ENCODE data around the gene COL24A1. TPM values are rescaled to one million over a fixed set of nuclear protein-coding genes. Genes with fewer than 3 reads are reported as not detected.

COL24A1 gene
- total RNA-seq, 4 donors from 2014 or later = 1.2 to 4.7 (median 3.3) TPM

- Histone ChIP-seq H3K27me3 (no peaks in the 10 kb centered on the region), H3K27ac (no peak overlapping the region), H3K9me3 (peaks cover 0 to 3% (median 0%) of the 10 kb centered on the region in 3 donors), H3K4me1 (no peaks in the 10 kb centered on the region), H3K4me3 (no peak overlapping the region), H3K36me3 (no peaks in the 10 kb centered on the region)
- no peak for TF ChIP-seq POLR2A (IDR thresholded peaks at IDR 0.05)
- TF ChIP-seq POLR2AphosphoS5 (IDR thresholded peaks at IDR 0.05) = no peak
- TF ChIP-seq, protein P1, sequence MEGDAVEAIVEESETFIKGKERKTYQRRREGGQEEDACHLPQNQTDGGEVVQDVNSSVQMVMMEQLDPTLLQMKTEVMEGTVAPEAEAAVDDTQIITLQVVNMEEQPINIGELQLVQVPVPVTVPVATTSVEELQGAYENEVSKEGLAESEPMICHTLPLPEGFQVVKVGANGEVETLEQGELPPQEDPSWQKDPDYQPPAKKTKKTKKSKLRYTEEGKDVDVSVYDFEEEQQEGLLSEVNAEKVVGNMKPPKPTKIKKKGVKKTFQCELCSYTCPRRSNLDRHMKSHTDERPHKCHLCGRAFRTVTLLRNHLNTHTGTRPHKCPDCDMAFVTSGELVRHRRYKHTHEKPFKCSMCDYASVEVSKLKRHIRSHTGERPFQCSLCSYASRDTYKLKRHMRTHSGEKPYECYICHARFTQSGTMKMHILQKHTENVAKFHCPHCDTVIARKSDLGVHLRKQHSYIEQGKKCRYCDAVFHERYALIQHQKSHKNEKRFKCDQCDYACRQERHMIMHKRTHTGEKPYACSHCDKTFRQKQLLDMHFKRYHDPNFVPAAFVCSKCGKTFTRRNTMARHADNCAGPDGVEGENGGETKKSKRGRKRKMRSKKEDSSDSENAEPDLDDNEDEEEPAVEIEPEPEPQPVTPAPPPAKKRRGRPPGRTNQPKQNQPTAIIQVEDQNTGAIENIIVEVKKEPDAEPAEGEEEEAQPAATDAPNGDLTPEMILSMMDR (IDR thresholded peaks at IDR 0.05) = no peak
- 87 to 90% methylated on average over 7 of the region's 8 CpGs for WGBS, 2 donors (ENCODE audit: low coverage in 1 of 2)
- ATAC-seq = no peak
Measured at GRCh38 chr1:85830837-85831236, 325.7 kb downstream of the COL24A1 start.

- Histone ChIP-seq H3K36me3 (no peaks in the 10 kb centered on the region), H3K27ac (no peak overlapping the region), H3K27me3 (no peaks in the 10 kb centered on the region), H3K9me3 (no peaks in the 10 kb centered on the region), H3K4me3 (no peak overlapping the region), H3K4me1 (no peaks in the 10 kb centered on the region)
- no peak for TF ChIP-seq POLR2A (IDR thresholded peaks at IDR 0.05)
- TF ChIP-seq, protein P1 (IDR thresholded peaks at IDR 0.05) = no peak
- TF ChIP-seq EP300 (IDR thresholded peaks at IDR 0.05) = no peak
- TF ChIP-seq POLR2AphosphoS5 (IDR thresholded peaks at IDR 0.05) = no peak
- no peak for ATAC-seq
- WGBS, 2 donors (ENCODE audit: low coverage in 1 of 2) = 87 to 96% methylated on average over 8 to 9 of the region's 9 CpGs
Measured at GRCh38 chr1:85824066-85824840, 332.3 kb downstream of the COL24A1 start.

- H3K27me3 ChIP-seq = no peaks in the 10 kb centered on the region
- TF ChIP-seq, protein P1 (IDR thresholded peaks at IDR 0.05) = no peak
- TF ChIP-seq POLR2A (IDR thresholded peaks at IDR 0.05) = no peak
- TF ChIP-seq EP300 (IDR thresholded peaks at IDR 0.05) = no peak
- TF ChIP-seq POLR2AphosphoS5 (IDR thresholded peaks at IDR 0.05) = no peak
- no peaks in the 10 kb centered on the region for H3K4me1 ChIP-seq
- H3K36me3 ChIP-seq = no peaks in the 10 kb centered on the region
- H3K4me3 ChIP-seq = no peak overlapping the region
- 87 to 89% methylated on average over 4 of the region's 4 CpGs for WGBS, 2 donors (ENCODE audit: low coverage in 1 of 2)
- no peaks in the 10 kb centered on the region for H3K9me3 ChIP-seq
- no peak overlapping the region for H3K27ac ChIP-seq
- no peak for ATAC-seq
Measured at GRCh38 chr1:85822696-85823095, 333.9 kb downstream of the COL24A1 start.

DNA sequence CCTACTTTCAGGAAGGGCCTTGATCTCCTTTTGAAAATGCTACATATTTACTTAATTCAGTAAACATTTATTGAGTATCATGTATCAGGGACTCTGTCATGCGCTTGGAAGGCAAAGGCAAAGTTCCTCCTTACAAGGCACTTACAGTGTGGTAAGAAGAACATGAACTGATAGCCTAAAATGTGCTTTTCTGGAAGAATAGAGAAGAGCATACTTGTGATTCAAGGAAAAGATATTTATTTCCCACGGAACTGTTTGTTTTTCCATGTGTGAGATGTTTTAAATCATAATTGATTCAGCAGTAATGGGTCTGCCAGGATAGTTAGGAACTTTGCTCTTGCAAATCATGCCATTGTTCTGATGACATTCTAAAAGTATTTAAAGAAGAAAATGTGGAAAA is 338.2 kb downstream of the COL24A1 start:
- no peaks in the 10 kb centered on the region for H3K9me3 ChIP-seq
- no peaks in the 10 kb centered on the region for H3K4me1 ChIP-seq
- no peak overlapping the region for H3K4me3 ChIP-seq
- WGBS, 2 donors (ENCODE audit: low coverage in 1 of 2) = 55 to 59% methylated on average over 2 of the region's 2 CpGs
- H3K27ac ChIP-seq = no peak overlapping the region
- TF ChIP-seq POLR2AphosphoS5 (IDR thresholded peaks at IDR 0.05) = no peak
- no peak for TF ChIP-seq EP300 (IDR thresholded peaks at IDR 0.05)
- TF ChIP-seq, protein P1 (IDR thresholded peaks at IDR 0.05) = no peak
- TF ChIP-seq POLR2A (IDR thresholded peaks at IDR 0.05) = no peak
- no peaks in the 10 kb centered on the region for H3K36me3 ChIP-seq
- no peaks in the 10 kb centered on the region for H3K27me3 ChIP-seq
- no peak for ATAC-seq

DNA sequence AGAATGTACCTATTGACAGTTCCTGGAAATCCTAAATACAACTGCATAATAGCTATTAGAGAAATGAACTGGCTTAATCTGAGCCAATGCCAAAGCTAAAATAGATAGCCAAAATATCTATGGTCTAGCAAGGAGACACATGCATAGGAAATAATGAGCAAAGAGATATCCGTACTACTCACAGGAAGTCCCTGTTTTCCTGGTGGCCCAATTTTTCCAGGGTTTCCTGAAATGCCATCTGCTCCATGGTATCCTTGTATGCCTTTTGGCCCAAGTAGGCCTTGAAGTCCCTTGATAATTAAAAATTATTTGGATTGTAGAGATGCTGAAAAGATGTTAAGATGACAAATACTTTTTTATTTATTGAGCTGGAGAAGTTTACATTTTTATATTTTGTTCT is 340.0 kb downstream of the COL24A1 start:
- TF ChIP-seq, protein P1 (IDR thresholded peaks at IDR 0.05) = no peak
- no peak for TF ChIP-seq POLR2AphosphoS5 (IDR thresholded peaks at IDR 0.05)
- TF ChIP-seq EP300 (IDR thresholded peaks at IDR 0.05) = no peak
- no peak for TF ChIP-seq POLR2A (IDR thresholded peaks at IDR 0.05)
- Histone ChIP-seq H3K27me3 (no peaks in the 10 kb centered on the region), H3K36me3 (no peaks in the 10 kb centered on the region), H3K4me1 (no peaks in the 10 kb centered on the region), H3K4me3 (no peak overlapping the region), H3K27ac (no peak overlapping the region), H3K9me3 (no peaks in the 10 kb centered on the region)
- ATAC-seq = no peak
- WGBS, 2 donors (ENCODE audit: low coverage in 1 of 2) = 75 to 91% methylated on average over 1 of the region's 1 CpG
